Naive thymus-derived CD4-positive, alpha-beta T cell (primary cell): ENCODE measurements around the gene JPH2. TPM values are rescaled to one million over a fixed set of nuclear protein-coding genes. Genes with fewer than 3 reads are reported as not detected.

Source experiments
- ATAC-seq: fragments of 150-1000 bp; cut with Tn5 transposase; 2 replicates; pipeline ENCODE4 v1.10.0; 2021; ENCODE audit warnings: mild to moderate bottlenecking, moderate library complexity
- CTCF ChIA-PET: fragments of 350-600 bp; sonication (Branson Sonifier 250); formaldehyde crosslinking; loops from one replicate; lab custom pipeline; 2021; ENCODE audit warnings: antibody characterized with exemption; lab: Charles Lee
- POLR2A ChIA-PET: fragments of 350-600 bp; sonication (Branson Sonifier 250); formaldehyde crosslinking; loops from one replicate; lab custom pipeline; 2021; ENCODE audit warnings: antibody characterized with exemption, inconsistent platforms; lab: Charles Lee
- DNase-seq, 9 donors: peaks; one replicate each; pipeline versions ENCODE4 v3.0.0 to v3.0.0-alpha.2; 2020 to 2022; ENCODE audit warnings: mixed read lengths in 1 of 9
- H3K27ac ChIP-seq: one replicate; pipeline ENCODE4 v1.7.0; 2013; ENCODE audit warnings: mild to moderate bottlenecking, low read depth, low read length, moderate library complexity
- H3K27me3 ChIP-seq, 2 donors: one replicate each; pipeline ENCODE4 v1.7.0; 2013; ENCODE audit warnings: low read length in 2 of 2, mild to moderate bottlenecking in 2 of 2, moderate library complexity in 2 of 2; ENCODE audit not compliant: control insufficient read depth in 2 of 2, insufficient read depth in 2 of 2
- H3K36me3 ChIP-seq, 3 experiments: 1 replicate in 2 of 3; 2 replicates in 1 of 3; pipeline ENCODE4 v1.7.0; 2013; ENCODE audit warnings: low read length in 3 of 3, mild to moderate bottlenecking in 3 of 3, moderate library complexity in 1 of 3; ENCODE audit not compliant: insufficient read depth in 3 of 3, control insufficient read depth in 2 of 3
- H3K4me1 ChIP-seq, 2 donors: one replicate each; pipeline ENCODE4 v1.7.0; 2013; ENCODE audit warnings: low read length in 2 of 2, mild to moderate bottlenecking in 2 of 2, moderate library complexity in 1 of 2; ENCODE audit not compliant: control insufficient read depth in 2 of 2, insufficient read depth in 2 of 2
- H3K4me3 ChIP-seq: 2 replicates; pipeline ENCODE4 v1.7.0; 2013; ENCODE audit warnings: mild to moderate bottlenecking, low read length
- H3K9me3 ChIP-seq, 3 experiments: 1 replicate in 2 of 3; 2 replicates in 1 of 3; pipeline ENCODE4 v1.7.0; 2013; ENCODE audit warnings: low read length in 3 of 3; ENCODE audit not compliant: control insufficient read depth in 2 of 3
- H3K27ac Mint-ChIP-seq, 9 donors: one replicate each; pipeline ENCODE4 v1.8.0; 2020 to 2022; ENCODE audit warnings: mixed read lengths in 9 of 9, mild to moderate bottlenecking in 8 of 9, moderate library complexity in 5 of 9, inconsistent platforms in 2 of 9
- H3K27me3 Mint-ChIP-seq, 5 donors: one replicate each; pipeline ENCODE4 v1.8.0; 2021 to 2022; ENCODE audit warnings: mixed read lengths in 5 of 5, mild to moderate bottlenecking in 1 of 5
- H3K36me3 Mint-ChIP-seq, 5 donors: one replicate each; pipeline ENCODE4 v1.8.0; 2020 to 2022; ENCODE audit warnings: mixed read lengths in 5 of 5, mild to moderate bottlenecking in 3 of 5, inconsistent platforms in 1 of 5
- H3K4me1 Mint-ChIP-seq, 7 donors: one replicate each; pipeline ENCODE4 v1.8.0; 2020 to 2022; ENCODE audit warnings: mixed read lengths in 7 of 7, mild to moderate bottlenecking in 3 of 7, inconsistent platforms in 1 of 7
- H3K4me3 Mint-ChIP-seq, 10 donors: one replicate each; pipeline ENCODE4 v1.8.0; 2020 to 2022; ENCODE audit warnings: mild to moderate bottlenecking in 10 of 10, mixed read lengths in 10 of 10, moderate library complexity in 6 of 10, inconsistent platforms in 2 of 10
- H3K9me3 Mint-ChIP-seq, 11 donors: one replicate each; pipeline ENCODE4 v1.8.0; 2020 to 2022; ENCODE audit warnings: mixed read lengths in 11 of 11, mild to moderate bottlenecking in 4 of 11, inconsistent platforms in 1 of 11, moderate library complexity in 1 of 11
- intact Hi-C, 2 donors: fragments of 100-400 bp; cut with micrococcal nuclease; formaldehyde crosslinking; loops; one replicate each; pipeline ENCODE4 v1.15.1; 2023
- polyA plus RNA-seq, 2 donors: library from polyadenylated mRNA; unstranded; fragments of 300-500 nt; fragmentation: Illumina TruSeq; gene quantifications; one replicate each; pipeline ENCODE4 v1.2.3, GENCODE V29; 2021
- total RNA-seq, 6 experiments: library from RNA in 5 of 6; stranded (reverse) in 5 of 6; gene quantifications; 1 replicate in 5 of 6; 2 replicates in 1 of 6; pipeline ENCODE4 v1.2.3 and lab custom pipeline; 2021 to 2026

JPH2 gene
- total and polyA plus RNA-seq, 7 experiments from 2014 or later: 0.07 to 0.17 TPM; not detected in 5

DNA sequence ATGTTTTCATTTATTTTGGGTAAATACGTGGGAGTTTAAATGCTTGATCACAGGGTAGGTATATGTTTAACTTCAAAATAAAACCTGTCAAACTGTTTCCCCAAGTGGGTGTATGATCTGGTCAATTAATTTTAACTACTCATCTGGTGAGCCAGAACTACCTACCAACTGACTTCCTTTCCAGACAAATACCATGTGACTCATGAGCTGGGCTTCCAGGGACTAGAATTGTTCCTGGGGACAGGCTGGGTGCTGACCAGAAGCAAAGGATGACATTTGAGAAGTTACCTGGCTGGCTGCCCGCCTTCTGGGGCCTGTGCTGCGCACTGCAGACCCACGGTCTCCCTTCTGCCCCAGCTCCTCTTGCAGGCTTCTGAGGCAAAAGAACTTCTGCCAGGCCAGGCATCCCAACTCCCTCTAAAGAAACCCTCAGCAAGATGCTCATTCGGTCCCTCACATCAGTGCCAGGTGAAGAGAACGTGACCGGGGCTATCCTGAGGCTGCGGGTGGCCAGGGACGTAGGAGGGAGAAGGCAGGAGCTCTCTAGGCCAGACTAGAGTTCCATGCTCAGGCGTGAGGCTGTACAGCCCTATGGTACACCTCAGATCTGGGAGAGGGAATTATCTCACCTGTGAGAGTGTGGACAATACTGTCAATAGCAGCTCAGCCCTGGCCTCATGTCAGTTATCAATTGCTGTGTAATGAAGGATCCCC is 103.6 kb downstream of the JPH2 start:
- intact Hi-C loops: loop anchor here in 1 of 2 donors (5.0 kb wide), 1 partner anchor 241 kb away; no protein-coding TSS in a partner anchor
- ATAC-seq (no peak), DNase-seq (no peak)
- Mint-ChIP-seq H3K27me3 (peaks cover 0 to 7% (median 0%) of the 10 kb centered on the region in 5 donors), H3K9me3 (no peaks in the 10 kb centered on the region), H3K4me3 (no peak overlapping the region), H3K27ac (peak overlapping the region in 2 of 9 donors; percentile 12 to 45), H3K4me1 (peaks cover 8 to 26% (median 21%) of the 10 kb centered on the region in 7 donors), H3K36me3 (no peaks in the 10 kb centered on the region)
- Histone ChIP-seq H3K27me3 (no peaks in the 10 kb centered on the region), H3K27ac (no peak overlapping the region), H3K4me3 (no peak overlapping the region), H3K4me1 (peaks cover 0 to 18% of the 10 kb centered on the region in 2 donors), H3K36me3 (no peaks in the 10 kb centered on the region), H3K9me3 (no peaks in the 10 kb centered on the region)
- ChIA-PET CTCF (interaction anchor here (3.6 to 8.0 kb wide), 2 partner anchors 14 to 26 kb away, joined by 28 to 159 read pairs; no protein-coding TSS in a partner anchor), POLR2A (interaction anchor here (0.8 to 1.4 kb wide), 4 partner anchors 14 to 28 kb away, joined by 3 to 4 read pairs (median 3); no protein-coding TSS in a partner anchor)

DNA sequence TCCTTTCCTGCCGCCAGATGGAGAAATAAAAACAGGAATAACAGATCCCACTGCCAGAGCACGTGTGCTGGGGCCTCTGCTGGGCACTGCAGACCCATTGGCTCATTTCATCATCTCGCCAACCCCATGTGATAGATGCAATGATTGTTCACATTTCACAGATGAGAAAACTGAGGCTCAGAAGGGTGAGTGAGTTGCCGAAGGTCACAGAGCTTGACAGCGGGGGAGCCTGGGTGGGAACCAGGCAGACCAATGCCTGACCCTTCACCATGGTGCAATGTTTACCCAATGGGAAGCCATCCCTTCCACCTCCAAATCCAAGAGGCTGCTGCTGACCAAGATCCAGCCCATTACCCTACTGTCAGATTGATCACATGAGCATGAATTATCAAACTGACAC is 105.1 kb downstream of the JPH2 start:
- ATAC-seq (no peak), DNase-seq (no peak)
- H3K9me3 ChIP-seq: no peaks in the 10 kb centered on the region
- H3K4me3 ChIP-seq: no peak overlapping the region
- Mint-ChIP-seq H3K36me3 (no peaks in the 10 kb centered on the region), H3K27ac (peak overlapping the region in 5 of 9 donors; percentile 21 to 79 (median 60)), H3K4me1 (peaks cover 13 to 33% (median 25%) of the 10 kb centered on the region in 7 donors), H3K27me3 (peaks cover 0 to 4% (median 0%) of the 10 kb centered on the region in 5 donors), H3K4me3 (no peak overlapping the region), H3K9me3 (no peaks in the 10 kb centered on the region)
- H3K4me1 ChIP-seq: peaks cover 0 to 18% of the 10 kb centered on the region in 2 donors
- no peaks in the 10 kb centered on the region for H3K36me3 ChIP-seq
- no peak overlapping the region for H3K27ac ChIP-seq
- no peaks in the 10 kb centered on the region for H3K27me3 ChIP-seq
- ChIA-PET POLR2A (interaction anchor here (2.4 to 5.0 kb wide), 2 partner anchors 12 to 25 kb away, joined by 12 to 46 read pairs; no protein-coding TSS in a partner anchor), CTCF (interaction anchor here (0.6 to 8.0 kb wide), 7 partner anchors 10 to 638 kb away, joined by 3 to 159 read pairs (median 4); no protein-coding TSS in a partner anchor)
- intact Hi-C loops: loop anchor here in 1 of 2 donors (5.0 kb wide), 1 partner anchor 240 kb away; no protein-coding TSS in a partner anchor

GRCh38 chr20:44081476-44081875 is 105.5 kb downstream of the JPH2 start:
- no peaks in the 10 kb centered on the region for H3K36me3 ChIP-seq
- intact Hi-C loops: loop anchor here in 1 of 2 donors (5.0 kb wide), 1 partner anchor 239 kb away; no protein-coding TSS in a partner anchor
- peaks cover 0 to 18% of the 10 kb centered on the region in 2 donors for H3K4me1 ChIP-seq
- POLR2A ChIA-PET: interaction anchor here (0.6 to 5.0 kb wide), 4 partner anchors 9 to 25 kb away, joined by 3 to 46 read pairs (median 8); no protein-coding TSS in a partner anchor
- H3K4me3 ChIP-seq: no peak overlapping the region
- Mint-ChIP-seq H3K4me3 (no peak overlapping the region), H3K36me3 (no peaks in the 10 kb centered on the region), H3K9me3 (no peaks in the 10 kb centered on the region), H3K27ac (peak overlapping the region in 5 of 9 donors; percentile 21 to 96 (median 60)), H3K27me3 (peaks cover 0 to 4% (median 0%) of the 10 kb centered on the region in 5 donors), H3K4me1 (peaks cover 13 to 33% (median 25%) of the 10 kb centered on the region in 7 donors)
- H3K27me3 ChIP-seq: no peaks in the 10 kb centered on the region
- no peaks in the 10 kb centered on the region for H3K9me3 ChIP-seq
- no peak overlapping the region for H3K27ac ChIP-seq
- DNase-seq (no peak), ATAC-seq (no peak)
- CTCF ChIA-PET: interaction anchor here (0.6 to 8.0 kb wide), 7 partner anchors 11 to 637 kb away, joined by 3 to 159 read pairs (median 4); no protein-coding TSS in a partner anchor

- H3K27me3 ChIP-seq: no peaks in the 10 kb centered on the region
- peaks cover 0 to 18% of the 10 kb centered on the region in 2 donors for H3K4me1 ChIP-seq
- peak overlapping the region in 8 of 10 donors; percentile 0 to 48 (median 29) for H3K4me3 Mint-ChIP-seq
- H3K36me3 Mint-ChIP-seq: no peaks in the 10 kb centered on the region
- H3K27ac ChIP-seq: no peak overlapping the region
- intact Hi-C loops: loop anchor here (1.0 to 5.0 kb wide), 9 partner anchors 10 to 631 kb away; no protein-coding TSS in a partner anchor
- H3K36me3 ChIP-seq: no peaks in the 10 kb centered on the region
- H3K27ac Mint-ChIP-seq: peak overlapping the region in 8 of 9 donors; percentile 66 to 96 (median 86)
- ATAC-seq: peak; percentile 100
- ChIA-PET POLR2A (interaction anchor here (0.6 to 5.0 kb wide), 6 partner anchors 9 to 802 kb away, joined by 3 to 46 read pairs (median 4); no protein-coding TSS in a partner anchor), CTCF (interaction anchor here (0.6 to 8.0 kb wide), 9 partner anchors 10 to 542 kb away, joined by 3 to 159 read pairs (median 5); no protein-coding TSS in a partner anchor)
- H3K9me3 ChIP-seq: no peaks in the 10 kb centered on the region
- H3K4me1 Mint-ChIP-seq: peaks cover 13 to 38% (median 25%) of the 10 kb centered on the region in 7 donors
- peaks cover 0 to 4% (median 0%) of the 10 kb centered on the region in 5 donors for H3K27me3 Mint-ChIP-seq
- no peak overlapping the region for H3K4me3 ChIP-seq
- peak; percentile 55 to 85 (median 79) for DNase-seq
- H3K9me3 Mint-ChIP-seq: no peaks in the 10 kb centered on the region
Observed at GRCh38 chr20:44080646-44081267, 106.2 kb downstream of the JPH2 start.

- peaks cover 18 to 45% (median 30%) of the 10 kb centered on the region in 7 donors for H3K4me1 Mint-ChIP-seq
- Histone ChIP-seq H3K36me3 (no peaks in the 10 kb centered on the region), H3K9me3 (no peaks in the 10 kb centered on the region), H3K4me1 (peaks cover 0 to 24% of the 10 kb centered on the region in 2 donors), H3K27ac (no peak overlapping the region), H3K4me3 (no peak overlapping the region), H3K27me3 (no peaks in the 10 kb centered on the region)
- ATAC-seq (no peak), DNase-seq (no peak)
- peaks cover 0 to 2% (median 0%) of the 10 kb centered on the region in 5 donors for H3K36me3 Mint-ChIP-seq
- peaks cover 0 to 3% (median 0%) of the 10 kb centered on the region in 11 donors for H3K9me3 Mint-ChIP-seq
- ChIA-PET POLR2A (interaction anchor here (0.6 to 5.0 kb wide), 6 partner anchors 8 to 803 kb away, joined by 3 to 46 read pairs (median 4); no protein-coding TSS in a partner anchor), CTCF (interaction anchor here (0.5 to 8.0 kb wide), 10 partner anchors 9 to 542 kb away, joined by 3 to 159 read pairs (median 5); no protein-coding TSS in a partner anchor)
- peak overlapping the region in 7 of 9 donors; percentile 71 to 96 (median 86) for H3K27ac Mint-ChIP-seq
- H3K4me3 Mint-ChIP-seq: peak overlapping the region in 4 of 10 donors; percentile 0 to 54 (median 24)
- intact Hi-C loops: loop anchor here (1.0 to 5.0 kb wide), 9 partner anchors 10 to 631 kb away; no protein-coding TSS in a partner anchor
- H3K27me3 Mint-ChIP-seq: peaks cover 0 to 4% (median 0%) of the 10 kb centered on the region in 5 donors
Observed at GRCh38 chr20:44080064-44080463, 106.9 kb downstream of the JPH2 start.
